Skeletal muscle satellite cell (primary cell): ENCODE data around the gene MYO7A.

Source experiments
- H3K27me3 ChIP-seq: 2 replicates; pipeline ENCODE4 v1.7.0; 2013; ENCODE audit warnings: low read length; ENCODE audit not compliant: control insufficient read depth, insufficient read depth
- H3K36me3 ChIP-seq: 2 replicates; pipeline ENCODE4 v1.7.0; 2013; ENCODE audit warnings: mild to moderate bottlenecking, control low read depth, low read length; ENCODE audit not compliant: insufficient read depth
- H3K4me1 ChIP-seq: 2 replicates; pipeline ENCODE4 v1.7.0; 2013; ENCODE audit warnings: low read length; ENCODE audit not compliant: control insufficient read depth, insufficient read depth
- H3K4me2 ChIP-seq: 2 replicates; pipeline ENCODE4 v1.7.0; 2013; ENCODE audit warnings: mild to moderate bottlenecking, low read length
- H3K4me3 ChIP-seq: 2 replicates; pipeline ENCODE4 v1.7.0; 2013; ENCODE audit warnings: low read length
- H3K9ac ChIP-seq: 2 replicates; pipeline ENCODE4 v1.7.0; 2013; ENCODE audit warnings: mild to moderate bottlenecking, low read depth, low read length, moderate library complexity
- H3K9me3 ChIP-seq: replicated peaks from 2 replicates; pipeline ENCODE4 v1.7.0; 2013; ENCODE audit warnings: mild to moderate bottlenecking, control low read depth, low read length

Gene MYO7A

DNA sequence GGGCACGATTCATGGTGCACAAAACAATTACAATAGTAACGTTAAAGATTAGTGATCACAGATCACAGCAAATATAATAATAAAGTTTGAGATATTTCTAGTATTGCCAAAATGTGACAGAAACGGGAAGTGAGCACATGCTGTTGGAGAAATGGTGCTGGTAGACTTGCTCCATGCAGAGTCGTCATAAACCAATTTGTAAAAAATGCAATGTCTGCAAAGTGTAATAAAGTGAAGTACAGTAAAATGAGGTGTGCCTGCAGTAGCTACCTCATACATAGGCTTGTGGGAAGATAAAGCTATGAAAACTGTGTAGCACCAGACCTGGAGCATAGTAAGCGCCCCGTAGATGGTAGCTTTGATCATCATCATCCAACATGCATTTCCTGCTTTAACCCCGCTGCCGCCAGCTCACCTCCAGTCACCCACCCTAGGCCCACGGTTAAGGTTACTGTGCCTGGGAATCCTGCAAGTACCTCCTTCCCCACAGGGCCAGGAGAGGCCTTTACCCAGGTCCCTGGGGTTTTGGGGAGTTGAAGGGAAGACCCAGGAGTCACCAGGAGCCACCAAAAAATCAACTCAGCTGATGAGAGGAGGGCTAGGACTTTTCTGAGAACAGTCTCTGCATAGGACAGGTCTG, 59.2 kb downstream of the MYO7A start:
- H3K4me3 ChIP-seq, result no peak overlapping the region
- no peaks in the 10 kb centered on the region for H3K4me1 ChIP-seq
- no peak overlapping the region for H3K4me2 ChIP-seq
- no peaks in the 10 kb centered on the region for H3K9me3 ChIP-seq
- H3K36me3 ChIP-seq, result no peaks in the 10 kb centered on the region
- no peak overlapping the region for H3K9ac ChIP-seq
- peaks cover 29% of the 10 kb centered on the region for H3K27me3 ChIP-seq

- H3K27me3 ChIP-seq, result peaks cover 21% of the 10 kb centered on the region
- H3K36me3 ChIP-seq, result no peaks in the 10 kb centered on the region
- H3K4me1 ChIP-seq, result no peaks in the 10 kb centered on the region
- H3K4me3 ChIP-seq, result no peak overlapping the region
- no peaks in the 10 kb centered on the region for H3K9me3 ChIP-seq
- H3K4me2 ChIP-seq, result no peak overlapping the region
- no peak overlapping the region for H3K9ac ChIP-seq
Measured at GRCh38 chr11:77187776-77188632, 60.0 kb downstream of the MYO7A start.

- H3K9me3 ChIP-seq, result no peaks in the 10 kb centered on the region
- H3K27me3 ChIP-seq, result peaks cover 21% of the 10 kb centered on the region
- no peak overlapping the region for H3K9ac ChIP-seq
Measured at GRCh38 chr11:77188633-77189491, 60.8 kb downstream of the MYO7A start.

GRCh38 chr11:77189588-77190210, 61.7 kb downstream of the MYO7A start:
- Histone ChIP-seq H3K27me3 (peaks cover 17% of the 10 kb centered on the region), H3K4me1 (no peaks in the 10 kb centered on the region), H3K4me3 (no peak overlapping the region), H3K4me2 (no peak overlapping the region), H3K9ac (no peak overlapping the region), H3K9me3 (no peaks in the 10 kb centered on the region), H3K36me3 (no peaks in the 10 kb centered on the region)

More at GRCh38 chr11:77188633-77189491, 60.8 kb downstream of the MYO7A start:
- Histone ChIP-seq H3K36me3 (no peaks in the 10 kb centered on the region), H3K4me1 (no peaks in the 10 kb centered on the region), H3K4me2 (no peak overlapping the region), H3K4me3 (no peak overlapping the region)

- H3K9ac ChIP-seq, result no peak overlapping the region
- H3K4me2 ChIP-seq, result no peak overlapping the region
- H3K27me3 ChIP-seq, result peaks cover 17% of the 10 kb centered on the region
- H3K4me1 ChIP-seq, result peaks cover 5% of the 10 kb centered on the region
- H3K36me3 ChIP-seq, result no peaks in the 10 kb centered on the region
- no peaks in the 10 kb centered on the region for H3K9me3 ChIP-seq
- no peak overlapping the region for H3K4me3 ChIP-seq
Measured at GRCh38 chr11:77190331-77191075, 62.5 kb downstream of the MYO7A start.

DNA sequence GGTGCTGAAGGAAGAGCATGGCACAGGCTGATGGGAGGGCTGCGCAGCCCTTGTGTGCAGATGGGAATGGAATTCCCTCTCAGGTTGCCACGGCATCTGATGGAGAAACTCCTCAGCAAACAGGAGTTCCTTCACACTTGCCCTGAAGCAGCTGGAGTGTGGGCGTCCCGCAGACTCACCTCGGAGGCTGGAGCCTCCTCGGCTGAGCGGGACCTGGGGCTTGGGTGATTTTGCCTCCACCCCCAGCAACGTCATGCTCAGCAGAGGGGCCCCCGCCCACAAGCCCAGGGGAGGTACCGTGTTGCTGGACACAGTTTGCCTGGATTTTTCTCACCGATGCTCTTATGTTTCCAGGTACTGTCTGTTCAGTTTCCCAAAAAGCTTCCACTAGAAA, 63.4 kb downstream of the MYO7A start:
- Histone ChIP-seq H3K4me3 (no peak overlapping the region), H3K27me3 (peaks cover 12% of the 10 kb centered on the region), H3K4me1 (peaks cover 7% of the 10 kb centered on the region), H3K9ac (no peak overlapping the region), H3K36me3 (no peaks in the 10 kb centered on the region), H3K4me2 (no peak overlapping the region), H3K9me3 (no peaks in the 10 kb centered on the region)

- Histone ChIP-seq H3K4me3 (no peak overlapping the region), H3K9me3 (no peaks in the 10 kb centered on the region), H3K36me3 (no peaks in the 10 kb centered on the region), H3K9ac (no peak overlapping the region), H3K27me3 (peaks cover 11% of the 10 kb centered on the region), H3K4me1 (peaks cover 7% of the 10 kb centered on the region), H3K4me2 (no peak overlapping the region)
Measured at GRCh38 chr11:77191823-77192495, 63.9 kb downstream of the MYO7A start.

GRCh38 chr11:77193167-77193566, 65.1 kb downstream of the MYO7A start:
- Histone ChIP-seq H3K36me3 (no peaks in the 10 kb centered on the region), H3K9me3 (no peaks in the 10 kb centered on the region), H3K4me3 (no peak overlapping the region), H3K4me1 (peaks cover 7% of the 10 kb centered on the region), H3K4me2 (no peak overlapping the region), H3K27me3 (peaks cover 3% of the 10 kb centered on the region), H3K9ac (no peak overlapping the region)

- Histone ChIP-seq H3K4me3 (no peak overlapping the region), H3K4me1 (peaks cover 7% of the 10 kb centered on the region), H3K9me3 (no peaks in the 10 kb centered on the region), H3K27me3 (peaks cover 3% of the 10 kb centered on the region), H3K36me3 (no peaks in the 10 kb centered on the region), H3K4me2 (no peak overlapping the region), H3K9ac (no peak overlapping the region)
Measured at GRCh38 chr11:77193911-77194830, 66.1 kb downstream of the MYO7A start.
